IPS DF 19.7 (cell line): ENCODE results near the gene DENND11.
A peak's percentile ranks its signal among the peaks of the same experiment; 100 is the strongest.

ENCODE experiments used
- DNase-seq: peaks from one replicate; pipeline ENCODE4 v3.0.0-alpha.2; 2013; ENCODE audit warnings: low read depth, low spot score

Gene DENND11

GRCh38 chr7:141679014-141679413 is 23.0 kb downstream of the DENND11 start:
- DNase-seq, result no peak

- no peak for DNase-seq
Measured at GRCh38 chr7:141676618-141677017, 25.3 kb downstream of the DENND11 start.

- DNase-seq, result no peak
Measured at GRCh38 chr7:141675436-141676215, 26.3 kb downstream of the DENND11 start.

- DNase-seq, result no peak
Measured at GRCh38 chr7:141674702-141675101, 27.3 kb downstream of the DENND11 start.

- DNase-seq, result no peak
Measured at GRCh38 chr7:141674171-141674671, 27.7 kb downstream of the DENND11 start.

- no peak for DNase-seq
Measured at GRCh38 chr7:141673346-141673745, 28.6 kb downstream of the DENND11 start.

GRCh38 chr7:141671705-141672496 is 30.1 kb downstream of the DENND11 start:
- no peak for DNase-seq

- no peak for DNase-seq
Measured at GRCh38 chr7:141668853-141669252, 33.1 kb downstream of the DENND11 start.

GRCh38 chr7:141666071-141666470 is 35.9 kb downstream of the DENND11 start:
- no peak for DNase-seq

- DNase-seq, result no peak
Measured at GRCh38 chr7:141665208-141666035, 36.5 kb downstream of the DENND11 start.

GRCh38 chr7:141664450-141664849 is 37.5 kb downstream of the DENND11 start:
- no peak for DNase-seq

GRCh38 chr7:141663081-141663849 is 38.7 kb downstream of the DENND11 start:
- DNase-seq, result no peak

GRCh38 chr7:141660259-141660658 is 41.7 kb downstream of the DENND11 start:
- DNase-seq, result no peak

- no peak for DNase-seq
Measured at GRCh38 chr7:141659501-141659900, 42.5 kb downstream of the DENND11 start.

GRCh38 chr7:141654551-141654950 is 47.4 kb downstream of the DENND11 start:
- peak; percentile 71 for DNase-seq

- DNase-seq, result no peak
Measured at GRCh38 chr7:141652691-141653090, 49.3 kb downstream of the DENND11 start.
